ENCODE results near the gene PCGF2. TPM values are rescaled to one million over a fixed set of nuclear protein-coding genes. Genes with fewer than 3 reads are reported as not detected.

Gene PCGF2
- total RNA-seq, 1 donor from 2014 or later, result 79.4 TPM

DNA sequence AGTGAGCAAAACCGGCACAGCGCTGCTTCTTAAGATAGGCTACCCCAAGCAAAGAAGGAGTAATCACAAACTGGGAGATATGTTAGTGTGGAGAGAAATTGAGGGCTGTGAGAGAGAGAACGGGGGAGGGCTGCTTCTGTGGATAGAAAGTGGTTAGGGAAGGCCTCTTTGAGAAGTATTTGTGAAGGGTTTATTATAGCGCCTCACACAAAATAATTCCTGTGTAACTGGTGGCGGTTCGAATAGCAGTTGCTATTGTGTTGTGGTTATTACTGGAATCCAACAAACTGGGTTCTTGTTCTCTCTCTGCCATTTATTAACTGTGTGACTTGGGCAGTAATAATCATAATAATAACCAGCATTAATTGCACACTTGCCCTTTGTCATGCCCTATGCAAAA is 27.2 kb downstream of the PCGF2 start:
- H3K4me3 Mint-ChIP-seq (ENCODE audit: unreplicated experiment), result no peak overlapping the region
- peaks cover 7% of the 10 kb centered on the region for H3K4me1 Mint-ChIP-seq (ENCODE audit: unreplicated experiment)
- peaks cover 9% of the 10 kb centered on the region for H3K36me3 Mint-ChIP-seq (ENCODE audit: low read depth, unreplicated experiment)
- TF ChIP-seq, protein P1, sequence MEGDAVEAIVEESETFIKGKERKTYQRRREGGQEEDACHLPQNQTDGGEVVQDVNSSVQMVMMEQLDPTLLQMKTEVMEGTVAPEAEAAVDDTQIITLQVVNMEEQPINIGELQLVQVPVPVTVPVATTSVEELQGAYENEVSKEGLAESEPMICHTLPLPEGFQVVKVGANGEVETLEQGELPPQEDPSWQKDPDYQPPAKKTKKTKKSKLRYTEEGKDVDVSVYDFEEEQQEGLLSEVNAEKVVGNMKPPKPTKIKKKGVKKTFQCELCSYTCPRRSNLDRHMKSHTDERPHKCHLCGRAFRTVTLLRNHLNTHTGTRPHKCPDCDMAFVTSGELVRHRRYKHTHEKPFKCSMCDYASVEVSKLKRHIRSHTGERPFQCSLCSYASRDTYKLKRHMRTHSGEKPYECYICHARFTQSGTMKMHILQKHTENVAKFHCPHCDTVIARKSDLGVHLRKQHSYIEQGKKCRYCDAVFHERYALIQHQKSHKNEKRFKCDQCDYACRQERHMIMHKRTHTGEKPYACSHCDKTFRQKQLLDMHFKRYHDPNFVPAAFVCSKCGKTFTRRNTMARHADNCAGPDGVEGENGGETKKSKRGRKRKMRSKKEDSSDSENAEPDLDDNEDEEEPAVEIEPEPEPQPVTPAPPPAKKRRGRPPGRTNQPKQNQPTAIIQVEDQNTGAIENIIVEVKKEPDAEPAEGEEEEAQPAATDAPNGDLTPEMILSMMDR (IDR thresholded peaks at IDR 0.05; ENCODE audit: unreplicated experiment), result no peak
- DNase-seq (ENCODE audit: low spot score), result no peak
- no peaks in the 10 kb centered on the region for H3K9me3 Mint-ChIP-seq (ENCODE audit: unreplicated experiment)
- H3K27me3 Mint-ChIP-seq (ENCODE audit: unreplicated experiment), result peaks cover 5% of the 10 kb centered on the region
- no peak overlapping the region for H3K27ac Mint-ChIP-seq (ENCODE audit: unreplicated experiment)

DNA sequence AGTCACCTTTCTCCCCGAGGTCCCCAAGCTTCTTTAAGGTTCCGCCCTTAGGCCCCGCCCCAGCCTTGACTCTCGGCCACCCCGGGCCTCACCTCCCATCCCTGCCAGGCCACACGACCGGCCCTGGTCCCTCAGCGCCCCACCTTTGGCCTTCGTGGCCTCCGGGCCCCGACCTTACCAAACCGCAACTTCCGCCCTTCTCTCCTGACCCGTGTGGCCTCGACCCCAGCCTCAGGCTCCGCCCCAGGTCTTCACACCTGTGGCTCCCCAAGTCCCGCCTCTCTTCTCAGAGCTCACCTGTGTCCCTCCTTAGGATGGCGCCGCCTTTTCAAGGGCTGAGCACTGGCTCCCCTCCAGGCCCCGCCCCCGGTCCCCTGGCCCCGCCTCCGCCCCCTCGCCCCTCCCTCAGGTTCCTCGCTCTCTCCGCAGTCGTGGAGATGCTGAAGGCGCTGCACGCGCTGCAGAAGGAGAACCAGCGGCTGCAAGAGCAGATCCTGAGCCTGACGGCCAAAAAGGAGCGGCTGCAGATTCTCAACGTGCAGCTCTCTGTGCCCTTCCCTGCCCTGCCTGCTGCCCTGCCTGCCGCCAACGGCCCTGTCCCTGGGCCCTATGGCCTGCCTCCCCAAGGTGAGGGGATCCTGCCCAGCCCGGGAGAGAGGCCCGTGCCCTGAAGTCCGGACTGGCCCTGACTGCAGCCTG is 28.0 kb downstream of the PCGF2 start:
- H3K27me3 Mint-ChIP-seq (ENCODE audit: unreplicated experiment), result peaks cover 9% of the 10 kb centered on the region
- H3K36me3 Mint-ChIP-seq (ENCODE audit: low read depth, unreplicated experiment), result peaks cover 9% of the 10 kb centered on the region
- H3K9me3 Mint-ChIP-seq (ENCODE audit: unreplicated experiment), result no peaks in the 10 kb centered on the region
- no peak overlapping the region for H3K27ac Mint-ChIP-seq (ENCODE audit: unreplicated experiment)
- TF ChIP-seq, protein P1 (IDR thresholded peaks at IDR 0.05; ENCODE audit: unreplicated experiment), result no peak
- DNase-seq (ENCODE audit: low spot score), result no peak
- H3K4me1 Mint-ChIP-seq (ENCODE audit: unreplicated experiment), result peaks cover 13% of the 10 kb centered on the region
- no peak overlapping the region for H3K4me3 Mint-ChIP-seq (ENCODE audit: unreplicated experiment)

DNA sequence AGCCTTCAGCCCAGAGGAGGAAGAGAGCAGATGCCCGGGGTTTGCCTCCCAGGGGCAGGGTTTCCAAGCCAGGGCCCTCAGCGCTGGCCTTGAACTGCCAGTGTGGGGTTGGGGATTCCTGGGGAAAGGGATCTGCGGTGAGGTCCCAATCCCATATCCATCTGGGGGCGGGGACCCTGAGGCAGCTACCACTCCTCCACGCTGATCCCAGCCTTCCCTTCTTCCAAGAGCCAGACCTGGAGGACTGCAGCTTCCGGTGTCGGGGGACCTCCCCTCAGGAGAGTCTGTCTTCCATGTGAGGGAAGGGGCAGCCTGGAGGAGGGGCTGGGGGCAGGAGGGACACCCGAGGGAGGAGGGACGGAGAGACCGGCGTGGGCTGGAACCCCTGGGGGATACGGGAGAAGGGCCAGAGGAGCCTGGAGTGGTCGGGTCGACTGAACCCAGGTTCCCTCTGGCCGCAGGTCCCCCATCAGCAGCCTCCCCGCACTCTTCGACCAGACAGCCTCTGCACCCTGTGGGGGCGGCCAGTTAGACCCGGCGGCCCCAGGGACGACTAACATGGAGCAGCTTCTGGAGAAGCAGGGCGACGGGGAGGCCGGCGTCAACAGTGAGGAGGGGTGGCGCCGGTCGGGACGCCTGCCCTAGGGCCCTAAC is 28.7 kb downstream of the PCGF2 start:
- no peaks in the 10 kb centered on the region for H3K9me3 Mint-ChIP-seq (ENCODE audit: unreplicated experiment)
- H3K36me3 Mint-ChIP-seq (ENCODE audit: low read depth, unreplicated experiment), result peaks cover 9% of the 10 kb centered on the region
- H3K27me3 Mint-ChIP-seq (ENCODE audit: unreplicated experiment), result peaks cover 13% of the 10 kb centered on the region
- H3K4me3 Mint-ChIP-seq (ENCODE audit: unreplicated experiment), result peak overlapping the region; percentile 83
- no peak for DNase-seq (ENCODE audit: low spot score)
- H3K4me1 Mint-ChIP-seq (ENCODE audit: unreplicated experiment), result peaks cover 16% of the 10 kb centered on the region
- H3K27ac Mint-ChIP-seq (ENCODE audit: unreplicated experiment), result no peak overlapping the region
- TF ChIP-seq, protein P1 (IDR thresholded peaks at IDR 0.05; ENCODE audit: unreplicated experiment), result no peak

DNA sequence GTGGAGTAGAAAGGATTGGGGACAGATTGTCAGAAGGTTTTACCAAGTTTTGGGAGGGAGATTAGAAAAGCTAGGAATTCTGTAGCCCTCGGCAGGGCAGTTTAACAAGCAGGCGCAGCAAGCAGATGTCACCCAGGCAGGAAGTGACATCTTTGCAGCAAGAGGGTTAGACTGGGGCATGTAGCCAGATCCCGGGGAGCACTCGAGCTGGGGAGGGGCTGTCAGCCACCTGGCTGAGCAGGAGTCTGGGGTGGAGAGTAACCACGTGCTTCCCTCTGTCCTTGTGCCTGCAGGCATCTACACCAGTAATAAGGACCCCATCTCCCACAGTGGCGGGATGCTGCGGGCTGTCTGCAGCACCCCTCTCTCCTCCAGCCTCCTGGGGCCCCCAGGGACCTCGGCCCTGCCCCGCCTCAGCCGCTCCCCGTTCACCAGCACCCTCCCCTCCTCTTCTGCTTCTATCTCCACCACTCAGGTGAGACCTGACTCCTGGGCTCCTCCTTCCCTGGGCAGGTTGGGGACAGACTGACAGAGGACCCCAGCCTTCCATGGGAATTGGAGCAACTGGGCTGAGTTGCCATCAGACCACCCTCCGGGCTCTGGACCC is 30.9 kb downstream of the PCGF2 start:
- H3K9me3 Mint-ChIP-seq (ENCODE audit: unreplicated experiment), result no peaks in the 10 kb centered on the region
- peaks cover 12% of the 10 kb centered on the region for H3K36me3 Mint-ChIP-seq (ENCODE audit: low read depth, unreplicated experiment)
- no peak overlapping the region for H3K27ac Mint-ChIP-seq (ENCODE audit: unreplicated experiment)
- TF ChIP-seq, protein P1 (IDR thresholded peaks at IDR 0.05; ENCODE audit: unreplicated experiment), result no peak
- peaks cover 11% of the 10 kb centered on the region for H3K27me3 Mint-ChIP-seq (ENCODE audit: unreplicated experiment)
- no peak overlapping the region for H3K4me3 Mint-ChIP-seq (ENCODE audit: unreplicated experiment)
- no peak for DNase-seq (ENCODE audit: low spot score)
- peaks cover 16% of the 10 kb centered on the region for H3K4me1 Mint-ChIP-seq (ENCODE audit: unreplicated experiment)

Measured in endothelial cell (in vitro differentiated cells).